Adipose tissue (tissue), 3 donors: ENCODE measurements around the gene TOE1. TPM values are rescaled to one million over a fixed set of nuclear protein-coding genes. Genes with fewer than 3 reads are reported as not detected.
"Not testable (repeated sequence)": the region's sequence is repeated elsewhere in the genome, so short reads cannot be mapped to it uniquely, and the experiment has no call there.

Experiments
- H3K27ac ChIP-seq: one replicate; pipeline ENCODE4 v1.5.1; 2013; ENCODE audit warnings: low read depth, low read length
- WGBS, 3 donors: extraction: QIAGEN DNeasy Blood & Tissue Kit; methylation state at CpG; one replicate each; pipeline ENCODE4 v1.1.7; 2013; 5-methylcytosine and 5-hydroxymethylcytosine counted together
- polyA plus RNA-seq, 3 donors: library from polyadenylated mRNA; stranded (reverse); fragments of 200-250 nt; gene quantifications; one replicate each; pipeline ENCODE4 v1.2.3, GENCODE V29; 2013
- donor health status: healthy with polysubstance abuse.
- donor health status: Bipolar disorder and iron deficiency.
- donor health status: healthy.

TOE1 gene
- polyA plus RNA-seq, result 1 to 10 TPM; 4.6 to 9.8 (median 6.9) TPM

DNA sequence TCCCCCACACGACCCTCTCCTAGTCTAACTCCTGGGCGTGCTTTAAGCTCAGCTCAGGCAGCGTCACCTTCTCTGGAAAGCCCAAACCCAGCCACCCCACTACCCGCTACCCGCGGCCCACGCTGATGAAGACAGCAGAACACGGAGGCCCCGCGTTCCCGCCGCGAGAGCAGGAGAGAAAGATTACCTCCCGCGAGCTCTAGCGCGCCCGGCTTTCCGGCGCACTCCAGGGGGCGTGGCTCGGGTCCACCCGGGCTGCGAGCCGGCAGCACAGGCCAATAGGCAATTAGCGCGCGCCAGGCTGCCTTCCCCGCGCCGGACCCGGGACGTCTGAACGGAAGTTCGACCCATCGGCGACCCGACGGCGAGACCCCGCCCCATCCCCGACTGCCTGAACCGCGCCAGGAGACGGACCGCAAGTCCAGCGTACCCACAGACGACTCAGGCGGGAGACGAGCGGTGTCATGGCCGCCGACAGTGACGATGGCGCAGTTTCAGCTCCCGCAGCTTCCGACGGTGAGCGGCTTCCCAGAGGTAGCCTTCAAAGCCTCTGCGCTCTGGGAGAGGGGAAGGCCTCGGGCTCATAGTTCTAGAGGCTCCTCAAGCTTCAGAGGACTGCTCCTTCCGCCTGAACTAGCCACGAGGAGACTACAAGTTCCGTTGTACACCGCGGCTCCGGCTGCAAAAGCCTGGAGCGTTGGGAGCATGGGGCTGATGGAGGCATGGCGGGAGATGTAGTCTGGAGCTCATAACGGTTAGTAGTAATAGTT is at the start of gene TOE1, which contains the start of gene MUTYH:
TOE1 (plus strand) TSS at position 382 of the 770 bp plus-strand sequence; CDS start at position 465, 83 bp downstream.
MUTYH (minus strand) TSS at position 652 of the 770 bp plus-strand sequence. CDS start 5,935 bp downstream, outside the sequence.
- H3K27ac ChIP-seq, result no peak within 1 kb of the TSS
- 1% methylated on average over 69 to 70 of the region's 70 CpGs for WGBS, 3 donors

GRCh38 chr1:45291002-45291401 is 49.0 kb upstream of the TOE1 start:
- not testable (repeated sequence) for H3K27ac ChIP-seq
- WGBS, 3 donors, result 79 to 86% (median 80%) methylated on average over 6 of the region's 6 CpGs

GRCh38 chr1:45291716-45292115 is 48.3 kb upstream of the TOE1 start:
- WGBS, 3 donors, result 42 to 84% (median 67%) methylated on average over 2 of the region's 2 CpGs
- H3K27ac ChIP-seq, result no peak overlapping the region

GRCh38 chr1:45297666-45298356 is 42.2 kb upstream of the TOE1 start:
- no peak overlapping the region for H3K27ac ChIP-seq
- 64 to 79% (median 79%) methylated on average over 8 of the region's 8 CpGs for WGBS, 3 donors

DNA sequence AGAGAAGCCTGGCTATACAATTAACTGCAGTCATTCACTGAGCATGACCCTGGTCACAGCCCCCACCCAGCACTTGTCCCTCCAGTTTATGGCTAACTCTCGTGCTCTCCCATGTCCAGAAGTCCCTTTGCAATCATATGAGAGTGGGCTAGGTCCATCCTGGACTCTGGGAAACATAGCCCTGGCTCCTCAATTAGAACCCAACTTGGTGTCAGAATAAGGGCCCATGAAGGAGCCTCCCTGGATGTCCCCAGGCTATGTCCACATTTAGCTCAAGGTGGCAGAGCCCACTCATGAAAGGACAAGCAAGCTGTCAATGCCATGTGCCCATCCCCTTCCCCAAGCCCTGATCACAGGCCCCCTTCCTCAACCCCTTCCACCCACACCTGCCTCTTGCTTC is 40.7 kb upstream of the TOE1 start:
- H3K27ac ChIP-seq, result no peak overlapping the region
- WGBS, 3 donors, result 79 to 90% (median 89%) methylated on average over 1 of the region's 1 CpG

GRCh38 chr1:45299981-45300668 is 39.8 kb upstream of the TOE1 start:
- H3K27ac ChIP-seq, result no peak overlapping the region
- WGBS, 3 donors, result 9 to 11% (median 10%) methylated on average over 4 of the region's 4 CpGs

- 62 to 81% (median 67%) methylated on average over 2 of the region's 2 CpGs for WGBS, 3 donors
- H3K27ac ChIP-seq, result no peak overlapping the region
Measured at GRCh38 chr1:45300669-45300997, 39.3 kb upstream of the TOE1 start.

DNA sequence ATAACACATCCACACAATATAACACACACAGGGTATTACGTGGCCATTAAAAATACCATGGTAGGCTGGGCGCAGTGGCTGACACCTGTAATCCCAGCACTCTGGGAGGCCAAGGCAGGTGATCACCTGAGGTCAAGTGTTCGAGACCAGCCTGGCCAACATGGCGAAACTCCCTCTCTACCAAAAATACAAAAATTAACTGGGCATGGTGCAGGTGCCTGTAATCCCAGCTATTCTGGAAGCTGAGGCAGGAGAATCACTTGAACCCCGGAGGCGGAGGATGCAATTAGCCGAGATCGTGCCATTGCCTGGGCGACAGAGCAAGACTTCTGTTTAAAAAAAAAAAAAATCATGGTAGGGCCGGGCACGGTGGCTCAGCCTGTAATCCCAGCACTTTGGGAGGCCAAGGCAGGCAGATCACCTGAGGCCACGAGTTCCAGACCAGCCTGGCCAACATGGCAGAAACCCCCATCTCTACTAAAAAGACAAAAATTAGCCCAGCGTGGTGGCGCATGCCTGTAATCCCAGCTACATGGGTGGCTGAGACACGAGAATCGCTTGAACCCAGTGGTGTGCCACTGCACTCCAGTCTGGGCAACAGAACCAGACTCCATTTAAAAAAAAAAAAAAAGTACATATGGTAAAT is 37.3 kb upstream of the TOE1 start:
- no peak overlapping the region for H3K27ac ChIP-seq
- 85 to 90% (median 88%) methylated on average over 16 of the region's 16 CpGs for WGBS, 3 donors

DNA sequence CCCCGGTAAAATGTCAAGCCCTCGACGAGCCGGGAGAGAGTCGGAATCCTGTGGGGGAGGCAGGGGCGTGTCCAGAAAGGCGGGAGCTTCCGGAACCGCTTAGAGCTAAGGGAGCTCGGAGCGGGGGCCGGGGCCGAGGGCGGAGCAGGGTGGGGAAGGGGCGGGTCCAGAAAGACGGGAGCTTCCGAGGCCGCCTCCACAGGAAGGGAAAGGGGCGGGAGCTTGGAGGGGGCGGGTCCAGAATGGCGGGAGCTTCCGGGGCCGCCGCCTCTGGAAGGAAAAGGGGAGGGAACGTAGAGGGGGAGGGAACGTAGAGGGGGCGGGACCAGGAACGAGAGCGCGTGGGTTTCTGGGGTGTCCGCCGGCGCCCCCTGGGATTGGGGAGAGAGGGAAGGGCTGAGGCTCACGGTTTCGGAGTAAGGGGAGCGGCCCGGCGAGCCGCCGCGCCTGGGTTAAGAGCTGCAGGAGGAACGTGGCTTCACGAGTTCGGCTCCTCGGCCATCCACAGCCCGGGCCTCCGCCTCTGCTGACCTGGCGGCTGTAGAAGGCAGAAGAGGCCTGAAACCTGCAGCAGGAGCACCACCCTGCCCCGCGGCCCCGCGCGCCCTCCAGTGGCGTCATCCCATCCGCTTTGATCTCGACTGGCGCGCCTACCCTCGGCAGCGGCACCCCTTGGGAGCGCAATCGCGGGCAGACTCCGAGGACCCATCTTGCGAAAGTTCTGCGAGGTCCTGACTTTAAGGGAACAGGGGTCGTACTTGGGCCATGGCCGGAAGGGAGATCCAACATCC is 36.3 kb upstream of the TOE1 start:
- WGBS, 3 donors, result 1% methylated on average over 51 to 68 of the region's 68 CpGs

GRCh38 chr1:45304311-45305081 is 35.5 kb upstream of the TOE1 start:
- 31 to 48% (median 45%) methylated on average over 15 of the region's 15 CpGs for WGBS, 3 donors
- H3K27ac ChIP-seq, result no peak overlapping the region

More for the DNA sequence above, 36.3 kb upstream of the TOE1 start:
- no peak overlapping the region for H3K27ac ChIP-seq

DNA sequence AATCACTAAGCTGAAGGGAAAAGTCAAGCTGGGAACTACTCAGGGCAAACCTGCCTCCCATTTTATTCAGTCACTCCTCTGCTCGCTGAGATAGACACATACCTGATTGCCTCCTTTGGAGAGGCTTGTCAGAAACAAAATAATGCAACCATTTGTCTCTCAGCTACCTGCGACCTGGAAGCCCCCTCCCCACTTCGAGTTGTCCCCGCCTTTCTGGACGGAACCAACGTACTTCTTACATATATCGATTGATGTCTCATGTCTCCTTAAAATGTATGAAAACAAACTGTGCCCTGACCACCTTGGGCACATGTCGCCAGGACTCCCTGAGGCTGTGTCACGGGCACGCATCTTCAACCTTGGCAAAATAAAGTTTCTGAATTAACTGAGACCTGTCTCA is 34.7 kb upstream of the TOE1 start:
- H3K27ac ChIP-seq, result no peak overlapping the region
- 85 to 90% (median 88%) methylated on average over 10 of the region's 10 CpGs for WGBS, 3 donors

DNA sequence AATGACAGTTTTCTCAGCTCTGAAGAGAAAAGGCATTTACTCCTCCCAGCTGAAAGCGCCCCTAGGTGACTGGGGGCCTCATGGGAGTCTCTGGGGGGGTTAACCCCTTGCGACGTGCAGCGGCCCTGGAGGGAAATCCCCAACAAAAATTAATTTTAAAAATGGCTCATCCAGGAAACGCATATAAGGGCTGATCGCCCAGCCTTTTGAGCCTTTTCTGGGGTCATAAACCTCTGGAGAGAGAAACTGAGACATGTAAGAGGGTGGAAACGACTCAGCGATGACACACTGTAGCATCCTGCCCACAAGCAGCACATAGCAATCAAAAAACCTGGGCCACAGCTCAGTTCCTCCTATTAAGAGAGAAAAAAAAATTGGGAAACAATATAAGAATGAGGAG is 33.7 kb upstream of the TOE1 start:
- H3K27ac ChIP-seq, result no peak overlapping the region
- WGBS, 3 donors, result 50 to 68% (median 54%) methylated on average over 8 of the region's 8 CpGs

GRCh38 chr1:45306905-45307304 is 33.1 kb upstream of the TOE1 start:
- 75 to 83% (median 83%) methylated on average over 3 of the region's 3 CpGs for WGBS, 3 donors
- H3K27ac ChIP-seq, result no peak overlapping the region

GRCh38 chr1:45314266-45314665 is 25.7 kb upstream of the TOE1 start:
- WGBS, 3 donors, result 64 to 88% (median 78%) methylated on average over 3 of the region's 3 CpGs
- H3K27ac ChIP-seq, result no peak overlapping the region

- H3K27ac ChIP-seq, result no peak overlapping the region
- 60 to 76% (median 66%) methylated on average over 4 of the region's 4 CpGs for WGBS, 3 donors
Measured at GRCh38 chr1:45317166-45317565, 22.8 kb upstream of the TOE1 start.

DNA sequence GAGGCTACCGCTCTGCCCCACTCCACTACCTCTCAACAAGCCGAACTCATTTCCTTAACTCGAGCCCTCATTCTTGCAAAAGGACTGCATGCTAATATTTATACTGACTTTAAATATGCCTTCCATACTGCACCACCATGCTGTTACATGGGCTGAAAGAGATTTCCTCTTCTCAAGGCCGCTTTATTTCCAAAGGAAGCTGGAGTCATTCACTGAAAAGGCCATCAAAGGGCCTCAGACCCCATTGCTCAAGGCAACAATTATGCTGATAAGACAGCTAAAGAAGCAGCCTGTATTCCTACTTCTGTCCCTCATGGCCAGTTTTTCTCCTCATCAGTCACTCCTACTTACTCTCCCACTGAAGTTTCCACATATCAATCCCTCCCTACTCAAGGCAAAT is 20.2 kb upstream of the TOE1 start:
- 84 to 92% (median 84%) methylated on average over 4 of the region's 4 CpGs for WGBS, 3 donors
- no peak overlapping the region for H3K27ac ChIP-seq

DNA sequence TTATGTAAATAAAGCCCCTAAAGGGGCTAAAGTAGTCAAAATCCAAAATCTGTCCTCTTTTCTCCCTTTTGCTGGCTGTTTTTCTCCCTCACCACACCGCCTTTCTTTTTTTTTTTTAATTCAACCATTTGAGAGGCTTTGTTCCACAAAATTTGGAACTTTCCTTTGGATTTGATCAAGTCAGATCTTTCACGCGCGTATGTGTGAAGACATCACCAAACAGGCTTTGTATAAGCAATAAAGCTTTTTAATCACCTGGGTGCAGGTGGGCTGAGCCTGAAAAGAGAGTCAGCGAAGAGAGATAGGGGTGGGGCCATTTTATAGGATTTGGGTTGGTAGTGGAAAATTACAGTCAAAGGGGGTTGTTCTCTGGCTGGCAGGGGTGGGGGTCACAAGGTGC is 18.5 kb upstream of the TOE1 start:
- WGBS, 3 donors, result 85 to 93% (median 92%) methylated on average over 5 of the region's 5 CpGs

More for the DNA sequence above, 18.5 kb upstream of the TOE1 start:
- H3K27ac ChIP-seq, result no peak overlapping the region
